22Rv1 (cell line): ENCODE results near the gene TPRX2.
"Not testable (repeated sequence)": the region's sequence is repeated elsewhere in the genome, so short reads cannot be mapped to it uniquely, and the experiment has no call there.

Experiments
- ZFX ChIP-seq: fragments of 450-650 bp; IDR thresholded peaks from 2 replicates; pipeline ENCODE4 v1.6.1; 2017; ENCODE audit warnings: antibody characterized with exemption, borderline replicate concordance
- TF ChIP-seq, protein P1 (sequence below): fragments of 450-650 bp; IDR thresholded peaks from 2 replicates; pipeline ENCODE4 v1.5.1; 2017; ENCODE audit warnings: mild to moderate bottlenecking

DNA sequence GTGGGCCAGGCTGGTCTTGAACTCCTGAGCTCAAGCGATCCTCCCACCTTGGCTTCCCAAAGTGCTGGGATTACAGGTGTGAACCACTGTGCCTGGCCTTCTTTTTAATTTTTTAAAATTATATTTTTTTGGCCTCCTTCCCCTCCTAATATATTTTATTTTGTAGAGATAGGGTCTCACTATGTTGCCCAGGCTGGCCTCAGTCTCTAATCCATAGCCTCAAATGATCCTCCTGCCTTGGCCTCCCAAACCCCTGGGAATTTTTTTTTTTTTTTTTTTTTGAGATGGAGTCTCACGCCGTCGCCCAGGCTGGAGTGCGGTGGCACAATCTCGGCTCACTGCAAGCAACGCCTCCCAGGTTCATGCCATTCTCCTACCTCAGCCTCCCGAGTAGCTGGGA, 42.8 kb upstream of the TPRX2 start:
- TF ChIP-seq, protein P1, sequence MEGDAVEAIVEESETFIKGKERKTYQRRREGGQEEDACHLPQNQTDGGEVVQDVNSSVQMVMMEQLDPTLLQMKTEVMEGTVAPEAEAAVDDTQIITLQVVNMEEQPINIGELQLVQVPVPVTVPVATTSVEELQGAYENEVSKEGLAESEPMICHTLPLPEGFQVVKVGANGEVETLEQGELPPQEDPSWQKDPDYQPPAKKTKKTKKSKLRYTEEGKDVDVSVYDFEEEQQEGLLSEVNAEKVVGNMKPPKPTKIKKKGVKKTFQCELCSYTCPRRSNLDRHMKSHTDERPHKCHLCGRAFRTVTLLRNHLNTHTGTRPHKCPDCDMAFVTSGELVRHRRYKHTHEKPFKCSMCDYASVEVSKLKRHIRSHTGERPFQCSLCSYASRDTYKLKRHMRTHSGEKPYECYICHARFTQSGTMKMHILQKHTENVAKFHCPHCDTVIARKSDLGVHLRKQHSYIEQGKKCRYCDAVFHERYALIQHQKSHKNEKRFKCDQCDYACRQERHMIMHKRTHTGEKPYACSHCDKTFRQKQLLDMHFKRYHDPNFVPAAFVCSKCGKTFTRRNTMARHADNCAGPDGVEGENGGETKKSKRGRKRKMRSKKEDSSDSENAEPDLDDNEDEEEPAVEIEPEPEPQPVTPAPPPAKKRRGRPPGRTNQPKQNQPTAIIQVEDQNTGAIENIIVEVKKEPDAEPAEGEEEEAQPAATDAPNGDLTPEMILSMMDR: not testable (repeated sequence)
- TF ChIP-seq ZFX: not testable (repeated sequence)
